Erythroblast (primary cell): Measurements from ENCODE around the gene ACVR1.

Experiments used
- GATA1 ChIP-seq: IDR thresholded peaks from 2 replicates; pipeline ENCODE4 v1.6.1; 2011; ENCODE audit warnings: low read depth, mild to moderate bottlenecking, control low read depth, low read length, moderate library complexity
- POLR2A ChIP-seq: IDR thresholded peaks from 2 replicates; pipeline ENCODE4 v1.6.1; 2011; ENCODE audit warnings: mild to moderate bottlenecking, low read length

DNA sequence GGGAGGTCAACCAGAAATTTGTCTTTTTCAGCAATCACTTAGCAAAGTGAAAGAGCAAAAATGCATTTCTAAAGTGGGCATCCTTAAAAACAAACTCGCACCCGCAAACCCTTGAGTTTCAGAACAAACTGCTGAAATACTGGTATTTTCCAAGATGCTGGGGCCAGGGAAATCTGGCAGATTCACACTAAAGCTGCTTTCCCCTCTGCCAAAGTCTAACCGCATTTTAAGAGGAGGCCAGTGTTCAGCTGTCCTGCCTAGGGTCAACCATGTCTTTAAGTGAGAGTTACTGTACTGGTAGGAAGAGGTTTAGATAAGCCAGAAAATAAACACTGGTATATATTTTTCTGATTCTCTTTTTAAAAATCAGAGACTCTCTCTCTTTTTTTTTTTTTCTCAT is 55.9 kb downstream of the ACVR1 start:
- TF ChIP-seq POLR2A (no peak), GATA1 (no peak)
